ENCODE data around the gene ZBTB17. TPM values are rescaled to one million over a fixed set of nuclear protein-coding genes. Genes with fewer than 3 reads are reported as not detected.

ZBTB17 gene
- total and polyA plus RNA-seq, 9 of the 15 experiments (the other 6 are each of a cell fraction or from before 2014, with no cell fraction given) = 1.1 to 53.4 (median 29.6) TPM

DNA sequence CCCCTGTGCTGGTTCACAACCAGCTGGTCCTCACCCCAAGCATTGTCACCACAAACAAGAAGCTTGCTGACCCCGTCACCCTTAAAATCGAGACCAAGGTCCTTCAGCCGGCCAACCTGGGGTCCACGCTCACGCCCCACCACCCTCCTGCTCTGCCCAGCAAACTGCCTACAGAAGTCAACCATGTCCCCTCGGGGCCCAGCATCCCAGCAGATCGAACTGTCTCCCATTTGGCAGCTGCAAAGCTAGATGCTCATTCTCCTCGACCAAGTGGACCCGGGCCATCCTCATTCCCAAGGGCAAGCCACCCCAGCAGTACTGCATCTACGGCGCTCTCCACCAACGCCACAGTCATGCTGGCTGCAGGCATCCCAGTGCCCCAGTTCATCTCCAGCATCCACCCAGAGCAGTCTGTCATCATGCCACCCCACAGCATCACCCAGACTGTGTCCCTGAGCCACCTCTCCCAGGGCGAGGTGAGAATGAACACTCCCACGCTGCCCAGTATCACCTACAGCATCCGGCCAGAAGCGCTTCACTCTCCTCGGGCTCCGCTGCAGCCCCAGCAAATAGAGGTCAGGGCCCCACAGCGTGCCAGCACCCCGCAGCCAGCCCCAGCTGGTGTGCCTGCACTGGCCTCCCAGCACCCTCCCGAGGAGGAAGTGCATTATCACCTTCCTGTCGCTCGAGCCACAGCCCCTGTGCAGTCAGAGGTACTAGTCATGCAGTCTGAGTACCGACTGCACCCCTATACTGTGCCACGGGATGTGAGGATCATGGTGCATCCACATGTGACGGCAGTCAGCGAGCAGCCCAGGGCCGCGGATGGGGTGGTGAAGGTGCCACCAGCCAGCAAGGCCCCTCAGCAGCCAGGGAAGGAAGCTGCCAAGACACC lies 40.6 kb downstream of the ZBTB17 start:
- no peak for TF ChIP-seq EZH2 (IDR thresholded peaks at IDR 0.05; ENCODE audit: borderline replicate concordance, low read depth, low read length)
- TF ChIP-seq ZFX (CRISPR knock-in tag; IDR thresholded peaks at IDR 0.05) = no peak
- 0 out of 2 replicates have a peak, but pooled peaks have one; percentile 14 for TF ChIP-seq POLR2AphosphoS2 (IDR thresholded peaks at IDR 0.05; ENCODE audit: low read length)
- TF ChIP-seq MCM5 (IDR thresholded peaks at IDR 0.05; ENCODE audit: low read depth) = no peak
- TF ChIP-seq ZFP30 (CRISPR knock-in tag; IDR thresholded peaks at IDR 0.05; ENCODE audit: borderline replicate concordance) = no peak
- peak; percentile 46; the same call in 1 of the 2 replicates for TF ChIP-seq POLR2G (IDR thresholded peaks at IDR 0.05; ENCODE audit: low read depth, low read length)
- no peak for TF ChIP-seq ZNF277 (CRISPR knock-in tag; IDR thresholded peaks at IDR 0.05; ENCODE audit: borderline replicate concordance)
- no peak for TF ChIP-seq SRSF3 (IDR thresholded peaks at IDR 0.05; ENCODE audit: insufficient read depth, low read length)
- peak; percentile 28; the same call in 1 of the 2 replicates for TF ChIP-seq POLR2A (conservative IDR thresholded peaks at IDR 0.05)
- TF ChIP-seq ELK3 (CRISPR knock-in tag; IDR thresholded peaks at IDR 0.05) = no peak
- TF ChIP-seq POLR2AphosphoS5 (IDR thresholded peaks at IDR 0.05; ENCODE audit: control insufficient read depth, insufficient read depth, low read depth, low read length) = no peak; the same call in 1 of the 2 replicates
- peak; percentile 15 for TF ChIP-seq RBM22 (IDR thresholded peaks at IDR 0.05; ENCODE audit: low read depth, low read length, poor library complexity, severe bottlenecking)
- Histone ChIP-seq H3K9me3 (replicated peaks; ENCODE audit: control insufficient read depth, insufficient read depth, low read depth, low read length) (no peaks in the 10 kb centered on the region), H2AFZ (ENCODE audit: low read depth, low read length) (no peak overlapping the region), H3K4me1 (replicated peaks in 1 of 2; ENCODE audit: control insufficient read depth in 2 of 2, insufficient read depth in 2 of 2, low read length in 2 of 2) (0 out of 5 replicates have a peak, but pooled peaks cover 0 to 8% of the 10 kb centered on the region in 2 experiments), H3K36me3 (ENCODE audit: control insufficient read depth, insufficient read depth, low read length) (peaks cover 99% of the 10 kb centered on the region), H3K79me2 (ENCODE audit: control insufficient read depth, insufficient read depth, low read length) (no peaks in the 10 kb centered on the region; the same call in 2 of the 3 replicates), H4K20me1 (replicated peaks; ENCODE audit: control insufficient read depth, insufficient read depth, low read length) (no peaks in the 10 kb centered on the region), H3K9me1 (ENCODE audit: control insufficient read depth, insufficient read depth, low read length) (no peaks in the 10 kb centered on the region), H3K4me2 (ENCODE audit: insufficient read depth, low read length) (no peak overlapping the region), H3K9ac (ENCODE audit: insufficient read depth in 1 of 2, low read depth in 2 of 2, low read length in 2 of 2) (no peak overlapping the region), H3K27ac (ENCODE audit: extremely low read depth, low read depth, low read length) (no peak overlapping the region), H3K27me3 (ENCODE audit: control insufficient read depth in 2 of 2, insufficient read depth in 2 of 2, low read length in 2 of 2) (no peaks in the 10 kb centered on the region), H3K4me3 (no peak overlapping the region)
- ATAC-seq = no peak
- no peak for FAIRE-seq
- CTCF ChIA-PET (ENCODE audit: low intra/inter-chr PET ratio) = no interaction called here
- no peak for DNase-seq (ENCODE audit: extremely low read depth in 1 of 4, low spot score in 3 of 4)
- in situ Hi-C loops (cut with MboI) (no loop called here), intact Hi-C loops (cut with micrococcal nuclease) (no loop called here)
- 96% methylated on average over 27 of the region's 29 CpGs for WGBS (ENCODE audit: insufficient coverage, low coverage, missing lambda C conversion rate)
- BruUV-seq (replicated peaks) = no TSS peak
- POLR2A ChIA-PET = interaction anchor here (1.2 to 3.2 kb wide), 4 partner anchors 10 to 17 kb away, joined by 5 to 20 read pairs (median 10); no protein-coding TSS in a partner anchor

Data from K562 (cell line).